GM12865 (cell line): Measurements from ENCODE around the gene CRABP2.
A peak's percentile ranks its signal among the peaks of the same experiment; 100 is the strongest.

Experiments used
- DNase-seq: peaks from one replicate; pipeline ENCODE4 v3.0.0; 2010; ENCODE audit warnings: low read depth
- H3K4me3 ChIP-seq: 2 replicates; pipeline ENCODE4 v1.5.1; 2011; ENCODE audit warnings: mild to moderate bottlenecking, low read depth, low read length, control low read depth
- TF ChIP-seq, protein P1 (sequence below): IDR thresholded peaks from 2 replicates; pipeline ENCODE4 v1.5.1; 2011; ENCODE audit warnings: low read length, control low read depth, low read depth, inconsistent platforms; ENCODE audit not compliant: insufficient read depth; ENCODE audit errors: missing control alignments

CRABP2 gene

DNA sequence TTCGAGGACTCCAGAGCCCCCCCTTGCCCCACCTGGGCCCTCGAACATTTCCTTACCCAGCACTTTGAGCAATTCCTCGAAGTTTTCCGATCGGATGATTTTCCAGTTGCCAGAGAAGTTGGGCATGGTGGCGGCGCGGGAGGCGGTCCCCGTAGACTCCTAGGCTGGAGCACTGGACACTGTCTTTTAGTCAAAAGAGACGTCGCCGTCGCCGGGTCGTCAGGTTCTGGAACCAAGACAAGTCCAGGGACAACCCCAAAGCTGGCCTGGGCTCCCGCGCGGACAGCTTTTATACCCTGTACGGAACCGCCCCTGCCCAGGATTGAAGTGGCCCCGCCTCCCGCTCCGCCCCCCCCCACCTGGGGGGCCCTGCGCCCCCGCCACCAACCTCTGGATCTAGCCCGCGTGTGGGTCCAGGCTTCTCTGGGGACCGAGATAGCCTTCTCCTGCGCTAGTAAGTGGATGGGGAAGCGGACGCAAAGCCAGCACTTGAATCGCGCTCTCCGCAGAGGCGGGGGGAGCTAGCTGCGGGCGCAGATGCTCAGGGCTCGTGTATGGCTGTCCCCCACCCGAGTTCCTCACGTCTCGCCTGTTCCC is at the start of gene CRABP2:
Gene CRABP2 (minus strand): TSS at position 263 of the 597 bp plus-strand sequence. CDS start 137 bp downstream, at position 126.
- no peak for DNase-seq
- H3K4me3 ChIP-seq = peak within 1 kb of the TSS; percentile 50
- TF ChIP-seq, protein P1, sequence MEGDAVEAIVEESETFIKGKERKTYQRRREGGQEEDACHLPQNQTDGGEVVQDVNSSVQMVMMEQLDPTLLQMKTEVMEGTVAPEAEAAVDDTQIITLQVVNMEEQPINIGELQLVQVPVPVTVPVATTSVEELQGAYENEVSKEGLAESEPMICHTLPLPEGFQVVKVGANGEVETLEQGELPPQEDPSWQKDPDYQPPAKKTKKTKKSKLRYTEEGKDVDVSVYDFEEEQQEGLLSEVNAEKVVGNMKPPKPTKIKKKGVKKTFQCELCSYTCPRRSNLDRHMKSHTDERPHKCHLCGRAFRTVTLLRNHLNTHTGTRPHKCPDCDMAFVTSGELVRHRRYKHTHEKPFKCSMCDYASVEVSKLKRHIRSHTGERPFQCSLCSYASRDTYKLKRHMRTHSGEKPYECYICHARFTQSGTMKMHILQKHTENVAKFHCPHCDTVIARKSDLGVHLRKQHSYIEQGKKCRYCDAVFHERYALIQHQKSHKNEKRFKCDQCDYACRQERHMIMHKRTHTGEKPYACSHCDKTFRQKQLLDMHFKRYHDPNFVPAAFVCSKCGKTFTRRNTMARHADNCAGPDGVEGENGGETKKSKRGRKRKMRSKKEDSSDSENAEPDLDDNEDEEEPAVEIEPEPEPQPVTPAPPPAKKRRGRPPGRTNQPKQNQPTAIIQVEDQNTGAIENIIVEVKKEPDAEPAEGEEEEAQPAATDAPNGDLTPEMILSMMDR = no peak

DNA sequence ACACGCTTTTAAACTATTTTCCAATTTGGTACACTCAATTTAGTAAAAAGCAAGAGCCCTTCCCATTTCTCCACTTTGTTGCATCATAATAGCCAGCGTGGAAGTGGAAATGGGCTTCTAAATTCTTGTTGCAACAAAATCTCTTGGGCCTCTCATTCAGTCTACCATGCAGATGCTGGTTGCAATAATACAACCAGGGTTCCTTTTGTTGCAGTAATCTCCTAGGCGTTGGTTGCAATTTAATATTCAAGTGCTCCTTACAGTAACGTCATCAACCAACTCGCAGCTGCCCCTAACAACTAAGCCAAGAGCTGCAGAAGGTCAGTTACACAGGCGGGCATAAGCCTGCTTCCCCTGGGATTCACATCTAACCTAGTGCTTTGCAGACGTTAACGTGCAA is 48.8 kb upstream of the CRABP2 start:
- TF ChIP-seq, protein P1 = no peak
- no peak overlapping the region for H3K4me3 ChIP-seq
- no peak for DNase-seq

DNA sequence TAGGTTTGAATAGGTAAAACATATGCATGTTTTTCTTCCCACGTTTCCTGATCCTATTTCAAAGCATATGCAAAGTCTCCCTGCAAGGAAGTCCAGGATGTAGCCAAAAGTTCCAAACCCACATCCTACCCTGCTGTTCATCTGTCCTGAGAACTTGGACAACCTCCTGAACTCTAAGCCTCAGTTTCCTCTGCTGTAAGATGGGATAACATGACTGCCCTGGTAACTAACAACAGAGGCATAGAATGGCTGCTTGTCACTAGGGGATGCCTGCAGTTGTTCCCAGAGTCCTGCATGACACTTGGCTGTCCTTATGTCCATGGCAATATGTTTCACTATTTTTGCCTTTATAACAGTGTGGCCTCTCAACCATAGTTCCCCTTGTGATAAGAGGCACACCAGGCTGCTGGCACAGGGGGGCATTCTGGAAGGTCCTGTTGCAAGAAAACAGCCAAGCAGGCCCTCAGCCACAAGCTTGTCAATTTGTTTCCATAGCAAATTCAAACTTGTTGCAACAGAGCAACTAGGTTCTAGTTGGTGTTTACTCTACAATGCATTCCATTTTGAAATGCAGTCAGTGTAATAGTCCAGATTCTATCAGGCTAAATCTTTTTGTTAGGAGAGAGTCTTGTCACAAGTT is 47.6 kb upstream of the CRABP2 start:
- TF ChIP-seq, protein P1 = no peak
- no peak for DNase-seq
- peak overlapping the region; percentile 88 for H3K4me3 ChIP-seq

DNA sequence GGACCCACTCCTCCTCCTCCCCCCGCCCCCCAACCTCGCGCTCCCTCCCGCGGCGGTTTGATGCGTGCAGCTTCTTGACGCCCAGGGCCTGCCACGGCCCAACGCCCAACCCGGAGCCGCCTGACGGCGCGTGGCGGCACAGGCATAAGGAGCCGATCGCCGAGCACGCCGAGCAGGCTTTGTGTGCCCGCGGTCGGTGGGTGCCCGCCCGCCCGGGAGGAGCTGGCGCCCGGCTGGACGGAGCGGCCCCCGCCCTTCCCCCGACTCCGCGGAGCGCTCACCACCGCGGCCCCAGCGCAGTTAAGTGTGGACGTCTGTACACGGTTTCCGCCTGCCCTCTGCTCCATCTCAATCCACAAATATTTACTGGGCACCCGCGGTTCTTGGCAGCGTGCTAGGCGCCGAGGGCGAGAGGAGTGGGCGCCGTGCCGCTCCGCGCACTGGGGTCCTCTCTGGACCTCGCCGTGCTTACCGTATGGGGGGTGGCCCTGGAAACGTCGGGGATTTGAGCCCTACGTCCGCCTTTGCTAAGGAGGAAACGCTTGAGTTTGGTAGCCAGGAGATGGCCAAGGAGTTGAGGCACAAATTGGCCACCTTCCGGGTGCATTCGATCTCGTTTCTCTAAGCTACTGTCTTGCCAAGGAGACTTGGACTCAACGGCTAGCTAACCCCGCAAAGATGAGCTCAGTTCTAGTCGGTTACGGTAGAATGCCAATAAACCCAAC is 46.5 kb upstream of the CRABP2 start:
- TF ChIP-seq, protein P1 = no peak
- peak; percentile 98 for DNase-seq
- peak overlapping the region; percentile 88 for H3K4me3 ChIP-seq

DNA sequence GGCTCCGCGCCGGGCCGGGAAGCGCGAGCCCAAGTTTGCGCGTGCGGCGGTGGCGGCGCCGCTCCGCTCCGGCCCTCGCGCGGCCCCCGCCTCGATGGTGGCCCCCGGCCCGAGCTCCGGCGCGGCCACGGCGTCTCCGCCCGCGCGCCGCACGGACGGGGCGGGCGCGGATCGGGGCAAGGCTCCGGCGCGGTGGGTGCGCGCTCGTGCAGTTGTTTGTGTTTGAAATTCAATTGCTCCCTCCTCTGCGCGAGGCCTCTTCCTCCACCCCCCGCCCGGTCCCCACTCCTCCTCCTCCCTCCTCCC is 46.0 kb upstream of the CRABP2 start, which contains the start of gene HDGF:
Gene HDGF (minus strand): TSS at position 225 of the 306 bp plus-strand sequence. CDS start 246 bp downstream, outside the sequence.
- TF ChIP-seq, protein P1 = no peak

DNA sequence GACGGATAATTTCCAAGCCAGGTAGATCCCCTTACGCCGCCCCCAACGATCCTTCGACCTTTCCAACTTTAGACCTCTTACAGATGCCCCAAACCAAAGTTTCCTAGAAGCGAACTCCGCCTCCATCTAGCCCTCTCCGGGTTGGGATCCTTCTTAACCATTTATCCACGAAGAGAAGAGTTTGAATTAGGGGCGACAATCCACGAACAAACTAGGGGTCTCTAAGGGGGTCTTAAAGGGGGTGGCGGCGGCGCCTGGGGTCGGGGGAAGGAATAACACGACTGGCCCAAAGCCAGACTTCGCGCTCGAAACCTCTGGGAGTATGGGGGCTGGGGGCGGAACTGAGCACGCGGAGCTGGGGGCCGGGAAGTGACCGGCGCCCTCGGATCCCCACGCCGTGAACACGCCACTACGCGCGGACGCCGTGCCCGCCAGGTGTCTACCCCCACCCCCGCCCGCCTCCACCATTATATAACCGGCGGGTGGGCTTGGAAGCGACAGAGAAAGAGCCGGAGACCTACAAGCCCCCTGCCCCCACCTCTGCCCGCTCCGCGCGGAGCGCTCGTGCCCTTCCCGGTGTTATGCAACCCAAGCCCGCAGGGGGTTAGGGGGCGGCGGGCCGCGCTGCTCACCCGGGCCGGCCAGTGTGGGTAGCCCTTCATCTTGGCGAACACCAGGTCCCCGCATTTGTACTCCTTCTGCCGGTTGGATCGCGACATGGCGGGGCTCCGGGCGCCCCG is 45.5 kb upstream of the CRABP2 start:
- DNase-seq = peak; percentile 60
- peak overlapping the region; percentile 97 for H3K4me3 ChIP-seq
- TF ChIP-seq, protein P1 = no peak

More for the DNA sequence above, 46.0 kb upstream of the CRABP2 start, which contains the start of gene HDGF:
- peak within 1 kb of the TSS; percentile 97 for H3K4me3 ChIP-seq
- DNase-seq = no peak
